Caco-2 (cell line): Measurements from ENCODE around the gene LMO2. TPM values are rescaled to one million over a fixed set of nuclear protein-coding genes. Genes with fewer than 3 reads are reported as not detected.
"Not testable (repeated sequence)": the region's sequence is repeated elsewhere in the genome, so short reads cannot be mapped to it uniquely, and the experiment has no call there.

Experiments
- BruUV-seq: library from RNA; stranded (reverse); fragments of 400-500 nt; replicated peaks from 2 replicates; lab custom pipeline; 2021; lab: Mats Ljungman, UMichigan
- CTCF ChIA-PET: fragments of 300-600 bp; sonication (Branson Sonifier 250); formaldehyde crosslinking; loops from one replicate; lab custom pipeline; 2022; ENCODE audit warnings: antibody characterized with exemption; lab: Charles Lee
- POLR2A ChIA-PET: fragments of 300-600 bp; sonication (Branson Sonifier 250); formaldehyde crosslinking; loops from one replicate; lab custom pipeline; 2022; ENCODE audit warnings: antibody characterized with exemption; lab: Charles Lee
- DNase-seq, 2 experiments: peaks; one replicate each; pipeline versions ENCODE4 v3.0.0 to v3.0.0-alpha.2; 2020 to 2022
- H3K27me3 ChIP-seq: replicated peaks from 2 replicates; pipeline ENCODE4 v1.6.0; 2011; ENCODE audit warnings: low read length; ENCODE audit not compliant: control insufficient read depth, insufficient read depth
- H3K36me3 ChIP-seq: 2 replicates; pipeline ENCODE4 v1.5.1; 2011; ENCODE audit warnings: low read length; ENCODE audit not compliant: control insufficient read depth, insufficient read depth
- H3K4me1 ChIP-seq: fragments of 250-450 bp; sonication (Bioruptor Pico); 2 replicates; pipeline ENCODE4 v1.5.1; 2020; ENCODE audit warnings: mild to moderate bottlenecking
- H3K4me3 ChIP-seq: 2 replicates; pipeline ENCODE4 v1.5.1; 2011; ENCODE audit warnings: low read depth, mild to moderate bottlenecking, control low read depth, low read length
- H3K9me3 ChIP-seq: fragments of 250-450 bp; sonication (Bioruptor Pico); 2 replicates; pipeline ENCODE4 v1.5.1; 2020; ENCODE audit warnings: mild to moderate bottlenecking, moderate library complexity
- H3K27ac Mint-ChIP-seq: one replicate; pipeline ENCODE4 v1.8.0; 2022; ENCODE audit warnings: mixed read lengths; ENCODE audit not compliant: unreplicated experiment
- H3K27me3 Mint-ChIP-seq: one replicate; pipeline ENCODE4 v1.8.0; 2022; ENCODE audit warnings: mixed read lengths; ENCODE audit not compliant: insufficient read depth, unreplicated experiment
- H3K36me3 Mint-ChIP-seq: one replicate; pipeline ENCODE4 v1.8.0; 2022; ENCODE audit warnings: mild to moderate bottlenecking, mixed read lengths; ENCODE audit not compliant: insufficient read depth, unreplicated experiment
- H3K4me1 Mint-ChIP-seq: one replicate; pipeline ENCODE4 v1.8.0; 2022; ENCODE audit warnings: low read depth, mixed read lengths; ENCODE audit not compliant: unreplicated experiment
- H3K4me3 Mint-ChIP-seq: one replicate; pipeline ENCODE4 v1.8.0; 2022; ENCODE audit warnings: mild to moderate bottlenecking, moderate library complexity, mixed read lengths; ENCODE audit not compliant: unreplicated experiment
- H3K9me3 Mint-ChIP-seq: one replicate; pipeline ENCODE4 v1.8.0; 2022; ENCODE audit warnings: mixed read lengths; ENCODE audit not compliant: unreplicated experiment
- CTCF ChIP-seq, 2 experiments: fragments of 200-600 bp in 1 of 2; IDR thresholded peaks; 1 replicate in 1 of 2; 2 replicates in 1 of 2; pipeline versions ENCODE4 v1.5.1 to v1.8.0; 2011 to 2022; ENCODE audit warnings: antibody characterized with exemption in 1 of 2, control low read depth in 1 of 2, inconsistent platforms in 1 of 2, low read depth in 1 of 2, low read length in 1 of 2, mild to moderate bottlenecking in 1 of 2, moderate library complexity in 1 of 2; ENCODE audit not compliant: insufficient read depth in 1 of 2, severe bottlenecking in 1 of 2, unreplicated experiment in 1 of 2
- intact Hi-C: fragments of 100-400 bp; cut with micrococcal nuclease; formaldehyde crosslinking; loops from one replicate; pipeline ENCODE4 v1.10.0; 2022; ENCODE audit not compliant: unreplicated experiment
- total RNA-seq: library from RNA; stranded (reverse); gene quantifications from 2 replicates; pipeline ENCODE4 v1.2.3, GENCODE V29; 2022

The LMO2 gene
- total RNA-seq, 1 experiment from 2014 or later = 0.29 TPM

DNA sequence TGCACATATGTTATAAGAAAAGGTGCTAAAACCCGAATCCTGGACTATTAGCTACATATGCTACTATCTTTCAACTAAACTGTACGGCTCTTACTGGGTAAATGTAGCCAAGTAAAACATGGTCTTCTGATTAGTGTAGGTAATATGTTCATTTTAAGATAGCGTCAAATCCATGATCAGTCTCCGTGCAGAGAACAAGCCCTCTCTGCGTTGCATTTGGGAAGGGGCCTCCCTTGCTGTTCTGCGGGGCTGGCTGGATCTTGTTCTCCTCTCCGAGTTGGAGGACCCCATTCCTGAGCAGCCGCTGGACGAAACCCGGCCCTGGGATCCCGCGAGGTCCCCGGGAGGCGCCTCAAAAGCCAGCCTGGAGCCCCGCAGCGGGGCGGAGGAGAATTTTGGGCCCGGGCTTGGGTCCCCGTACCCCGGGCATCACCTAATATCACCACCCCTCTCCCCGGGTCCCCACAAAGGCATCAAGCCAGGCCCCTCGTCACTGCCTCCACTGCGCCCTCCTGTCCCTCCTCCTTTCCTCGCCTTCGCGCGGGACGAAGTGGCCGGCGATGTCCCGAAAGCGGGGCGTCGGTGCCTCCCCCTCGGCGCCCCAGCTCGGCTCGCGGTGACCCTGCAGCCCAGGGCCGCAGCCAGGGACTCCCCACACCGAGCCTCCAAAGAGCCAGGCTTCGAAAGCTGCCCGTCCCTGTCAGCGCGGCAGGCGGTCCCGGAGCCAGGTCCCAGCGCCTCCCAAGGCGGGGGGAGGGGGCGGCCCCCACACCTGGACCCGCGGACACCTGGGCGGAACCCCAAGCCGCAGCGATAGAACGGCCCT lies 63.1 kb downstream of the LMO2 start:
- Mint-ChIP-seq H3K36me3 (no peaks in the 10 kb centered on the region), H3K27me3 (peaks cover 13% of the 10 kb centered on the region), H3K27ac (no peak overlapping the region), H3K4me1 (no peaks in the 10 kb centered on the region), H3K9me3 (no peaks in the 10 kb centered on the region), H3K4me3 (peak overlapping the region; percentile 62)
- H3K9me3 ChIP-seq = no peaks in the 10 kb centered on the region
- TF ChIP-seq CTCF (IDR thresholded peaks at IDR 0.05; ENCODE audit: insufficient read depth in 1 of 2, low read depth in 1 of 2, low read length in 1 of 2, severe bottlenecking in 1 of 2, unreplicated experiment in 1 of 2) = no peak
- H3K27me3 ChIP-seq = peaks cover 2% of the 10 kb centered on the region
- H3K4me1 ChIP-seq = peaks cover 7% of the 10 kb centered on the region; the same call in 1 of the 2 replicates
- BruUV-seq = no TSS peak
- CTCF ChIA-PET = interaction anchor here (1.1 to 3.3 kb wide), 3 partner anchors 18 to 86 kb away, joined by 3 to 24 read pairs (median 4); no protein-coding TSS in a partner anchor
- H3K4me3 ChIP-seq = peak overlapping the region; percentile 0; the same call in 1 of the 2 replicates
- no peaks in the 10 kb centered on the region for H3K36me3 ChIP-seq
- intact Hi-C loops = loop anchor here (1.0 to 2.0 kb wide), 5 partner anchors 21 to 466 kb away; partner anchors contain the start of gene FBXO3
- POLR2A ChIA-PET = no interaction called here
- DNase-seq = peak in 1 of 2 experiments; percentile 17

DNA sequence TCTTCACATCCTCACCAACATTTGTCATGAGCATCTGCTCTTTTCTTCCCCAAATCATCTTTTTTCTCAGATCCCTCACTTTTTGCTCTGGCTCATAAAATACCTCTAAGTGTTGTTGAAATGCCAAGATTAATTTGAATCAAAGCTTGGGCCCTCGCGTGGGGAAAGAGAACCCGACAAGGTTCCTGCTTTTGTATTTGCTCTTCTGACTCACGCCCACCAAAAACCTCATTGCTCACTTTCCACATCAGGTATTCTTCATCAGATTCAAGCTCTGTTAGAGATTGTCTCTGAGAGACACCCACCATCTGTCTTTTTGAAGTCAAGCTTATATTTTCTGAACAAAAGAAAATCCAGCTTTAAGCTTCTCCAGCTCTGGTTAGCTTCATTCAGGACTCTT lies 64.7 kb downstream of the LMO2 start:
- no TSS peak for BruUV-seq
- H3K27me3 ChIP-seq = no peaks in the 10 kb centered on the region; the same call in none of the 2 replicates
- no peak overlapping the region for H3K4me3 ChIP-seq
- no peaks in the 10 kb centered on the region for H3K36me3 ChIP-seq
- H3K4me3 Mint-ChIP-seq = no peak overlapping the region
- H3K4me1 Mint-ChIP-seq = no peaks in the 10 kb centered on the region
- peaks cover 19% of the 10 kb centered on the region for H3K27me3 Mint-ChIP-seq
- no peak for DNase-seq
- intact Hi-C loops = no loop called here
- peaks cover 7% of the 10 kb centered on the region; the same call in 1 of the 2 replicates for H3K4me1 ChIP-seq
- H3K9me3 Mint-ChIP-seq = no peaks in the 10 kb centered on the region
- H3K36me3 Mint-ChIP-seq = no peaks in the 10 kb centered on the region
- TF ChIP-seq CTCF (IDR thresholded peaks at IDR 0.05; ENCODE audit: insufficient read depth in 1 of 2, low read depth in 1 of 2, low read length in 1 of 2, severe bottlenecking in 1 of 2, unreplicated experiment in 1 of 2) = no peak
- no peaks in the 10 kb centered on the region for H3K9me3 ChIP-seq
- H3K27ac Mint-ChIP-seq = no peak overlapping the region
- CTCF ChIA-PET = interaction anchor here (3.3 kb wide), 1 partner anchor 20 kb away, joined by 24 read pairs; no protein-coding TSS in a partner anchor
- POLR2A ChIA-PET = no interaction called here

DNA sequence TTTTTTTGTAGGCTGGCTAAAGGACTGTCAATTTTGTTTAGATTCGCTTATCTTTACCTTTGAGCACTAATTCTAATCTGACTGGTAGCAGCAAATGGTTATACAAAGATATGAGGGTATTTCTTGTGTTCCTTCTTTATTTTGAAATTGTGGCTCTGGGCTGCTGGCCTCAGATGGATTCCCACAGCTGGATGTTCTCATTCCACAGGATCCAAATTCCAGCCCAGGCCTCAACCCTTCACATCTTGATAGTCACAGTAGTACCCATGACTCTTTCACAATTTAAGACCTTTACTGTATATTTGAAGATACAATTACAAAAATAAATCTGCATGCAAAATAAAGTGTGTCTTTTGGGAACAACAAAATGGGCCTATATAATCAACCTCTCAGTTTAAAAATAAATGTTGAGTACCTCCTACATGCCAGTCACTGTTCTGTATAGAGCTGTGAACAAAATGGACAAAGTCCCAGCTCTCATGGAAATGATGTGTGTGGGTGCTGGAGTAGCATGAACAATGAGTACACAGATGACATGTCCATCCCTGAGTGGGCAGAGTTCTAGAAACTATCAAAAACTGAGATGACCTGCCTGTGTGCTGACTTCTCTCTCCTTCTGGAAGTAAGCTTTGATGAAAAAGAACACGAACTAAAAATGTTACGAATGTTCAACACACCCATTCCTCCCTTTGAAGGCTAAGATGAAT lies 65.9 kb downstream of the LMO2 start:
- Histone ChIP-seq H3K4me1 (peaks cover 7% of the 10 kb centered on the region; the same call in 1 of the 2 replicates), H3K36me3 (no peaks in the 10 kb centered on the region), H3K4me3 (no peak overlapping the region), H3K9me3 (no peaks in the 10 kb centered on the region), H3K27me3 (peaks cover 2% of the 10 kb centered on the region)
- no peak overlapping the region for H3K27ac Mint-ChIP-seq
- intact Hi-C loops = no loop called here
- CTCF ChIA-PET = no interaction called here
- H3K4me3 Mint-ChIP-seq = no peak overlapping the region
- POLR2A ChIA-PET = no interaction called here
- no peaks in the 10 kb centered on the region for H3K9me3 Mint-ChIP-seq
- no TSS peak for BruUV-seq
- DNase-seq = no peak
- TF ChIP-seq CTCF (IDR thresholded peaks at IDR 0.05; ENCODE audit: insufficient read depth in 1 of 2, low read depth in 1 of 2, low read length in 1 of 2, severe bottlenecking in 1 of 2, unreplicated experiment in 1 of 2) = no peak
- H3K36me3 Mint-ChIP-seq = no peaks in the 10 kb centered on the region
- H3K27me3 Mint-ChIP-seq = peaks cover 19% of the 10 kb centered on the region
- no peaks in the 10 kb centered on the region for H3K4me1 Mint-ChIP-seq

DNA sequence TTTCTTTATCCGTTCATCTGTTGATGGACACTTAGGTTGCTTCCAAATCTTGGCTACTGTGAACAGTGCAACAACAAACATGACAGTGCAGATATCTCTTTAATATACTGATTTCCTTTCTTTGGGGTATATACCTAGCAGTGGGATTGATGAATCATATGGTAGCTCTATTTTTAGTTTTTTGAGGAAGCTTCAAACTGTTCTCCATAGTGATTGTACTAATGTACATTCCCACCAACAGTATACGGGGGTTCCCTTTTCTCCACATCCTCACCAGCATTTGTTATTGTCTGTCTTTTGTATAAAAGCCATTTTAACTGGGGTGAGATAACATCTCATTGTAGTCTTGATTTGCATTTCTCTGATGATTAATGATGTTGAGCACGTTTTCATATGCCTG lies 68.9 kb downstream of the LMO2 start:
- H3K27ac Mint-ChIP-seq, H3K4me1 Mint-ChIP-seq, H3K4me3 ChIP-seq, H3K4me3 Mint-ChIP-seq, CTCF ChIA-PET, BruUV-seq, H3K36me3 ChIP-seq, H3K27me3 ChIP-seq, H3K9me3 ChIP-seq, H3K4me1 ChIP-seq, H3K9me3 Mint-ChIP-seq, H3K36me3 Mint-ChIP-seq, POLR2A ChIA-PET, DNase-seq, intact Hi-C loops: not testable (repeated sequence)
- H3K27me3 Mint-ChIP-seq = peaks cover 18% of the 10 kb centered on the region
